ENCODE data around the gene FCSK. TPM values are rescaled to one million over a fixed set of nuclear protein-coding genes. Genes with fewer than 3 reads are reported as not detected.

Gene FCSK
- total RNA-seq, 4 donors from 2014 or later = 8.0 to 13.5 (median 11.1) TPM

- Histone ChIP-seq H3K36me3 (peaks cover 0 to 12% of the 10 kb centered on the region in 2 donors), H3K27ac (no peak overlapping the region), H3K27me3 (no peaks in the 10 kb centered on the region), H3K4me1 (peaks cover 10 to 16% of the 10 kb centered on the region in 2 donors), H3K9me3 (no peaks in the 10 kb centered on the region), H3K4me3 (no peak overlapping the region)
- intact Hi-C loops (cut with DNase I; ENCODE audit: low total_unique reads) = no loop called here
- no peak for DNase-seq
- ATAC-seq = no peak
- TF ChIP-seq POLR2A (IDR thresholded peaks at IDR 0.05) = no peak
- no peak for TF ChIP-seq CTCF (IDR thresholded peaks at IDR 0.05 in 4 of 5, conservative IDR thresholded peaks at IDR 0.05 in 1 of 5)
- in situ Hi-C loops (cut with MboI; ENCODE audit: low sequenced_read_pairs in 4 of 4) = no loop called here
Measured at GRCh38 chr16:70468776-70469525, 14.6 kb downstream of the FCSK start.

GRCh38 chr16:70470141-70470926, 15.9 kb downstream of the FCSK start:
- peaks cover 0 to 2% of the 10 kb centered on the region in 2 donors for H3K36me3 ChIP-seq
- peaks cover 10 to 16% of the 10 kb centered on the region in 2 donors for H3K4me1 ChIP-seq
- intact Hi-C loops (cut with DNase I; ENCODE audit: low total_unique reads) = loop anchor here (2.0 to 5.0 kb wide), 2 partner anchors 76 to 98 kb away; no protein-coding TSS in a partner anchor
- no peaks in the 10 kb centered on the region for H3K27me3 ChIP-seq
- TF ChIP-seq POLR2A (IDR thresholded peaks at IDR 0.05) (no peak), CTCF (IDR thresholded peaks at IDR 0.05 in 4 of 5, conservative IDR thresholded peaks at IDR 0.05 in 1 of 5) (no peak)
- ATAC-seq = no peak
- no peak for DNase-seq
- no peaks in the 10 kb centered on the region for H3K9me3 ChIP-seq
- in situ Hi-C loops (cut with MboI; ENCODE audit: low sequenced_read_pairs in 4 of 4) = no loop called here
- H3K27ac ChIP-seq = no peak overlapping the region
- H3K4me3 ChIP-seq = no peak overlapping the region

DNA sequence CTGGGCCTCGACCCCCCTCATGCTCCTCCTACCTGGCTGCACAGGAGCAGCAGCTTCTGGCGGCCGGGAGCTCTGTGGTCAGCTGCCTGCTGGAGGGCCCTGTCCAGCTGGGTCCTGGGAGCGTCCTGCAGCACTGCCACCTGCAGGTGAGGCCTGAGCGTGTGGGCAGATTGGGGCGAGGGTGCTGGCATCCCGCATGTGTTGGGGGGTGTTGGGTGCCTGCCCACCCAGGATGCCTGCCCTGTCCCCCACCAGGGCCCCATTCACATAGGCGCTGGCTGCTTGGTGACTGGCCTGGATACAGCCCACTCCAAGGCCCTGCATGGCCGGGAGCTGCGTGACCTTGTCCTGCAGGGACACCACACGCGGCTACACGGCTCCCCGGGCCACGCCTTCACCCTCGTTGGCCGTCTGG, 16.5 kb downstream of the FCSK start:
- Histone ChIP-seq H3K9me3 (no peaks in the 10 kb centered on the region), H3K36me3 (peaks cover 0 to 6% of the 10 kb centered on the region in 2 donors), H3K27ac (no peak overlapping the region), H3K4me1 (peaks cover 10 to 16% of the 10 kb centered on the region in 2 donors), H3K4me3 (no peak overlapping the region), H3K27me3 (no peaks in the 10 kb centered on the region)
- DNase-seq (peak; percentile 35 to 65), ATAC-seq (peak in 1 of 2 donors; percentile 20)
- in situ Hi-C loops (cut with MboI; ENCODE audit: low sequenced_read_pairs in 4 of 4) = no loop called here
- intact Hi-C loops (cut with DNase I; ENCODE audit: low total_unique reads) = loop anchor here (2.0 to 5.0 kb wide), 2 partner anchors 76 to 99 kb away; no protein-coding TSS in a partner anchor
- TF ChIP-seq POLR2A (IDR thresholded peaks at IDR 0.05) (no peak), CTCF (IDR thresholded peaks at IDR 0.05 in 4 of 5, conservative IDR thresholded peaks at IDR 0.05 in 1 of 5) (peak; percentile 42 to 61 (median 51))

- TF ChIP-seq CTCF (IDR thresholded peaks at IDR 0.05 in 4 of 5, conservative IDR thresholded peaks at IDR 0.05 in 1 of 5) (peak in 2 of 5 experiments; percentile 18 to 33), POLR2A (IDR thresholded peaks at IDR 0.05) (no peak)
- in situ Hi-C loops (cut with MboI; ENCODE audit: low sequenced_read_pairs in 4 of 4) = no loop called here
- no peaks in the 10 kb centered on the region for H3K27me3 ChIP-seq
- DNase-seq = peak; percentile 50 to 77
- intact Hi-C loops (cut with DNase I; ENCODE audit: low total_unique reads) = loop anchor here (5.0 kb wide), 1 partner anchor 101 kb away; no protein-coding TSS in a partner anchor
- peak; percentile 33 to 43 for ATAC-seq
- H3K36me3 ChIP-seq = peaks cover 0 to 6% of the 10 kb centered on the region in 2 donors
- no peak overlapping the region for H3K4me3 ChIP-seq
- peak overlapping the region in 3 of 4 donors; percentile 54 to 66 (median 61) for H3K27ac ChIP-seq
- H3K9me3 ChIP-seq = no peaks in the 10 kb centered on the region
- peaks cover 20 to 22% of the 10 kb centered on the region in 2 donors for H3K4me1 ChIP-seq
Measured at GRCh38 chr16:70472786-70473433, 18.5 kb downstream of the FCSK start.
